RPMI8226 (cell line): ENCODE results near the gene ABCB1.
"Not testable (repeated sequence)": the region's sequence is repeated elsewhere in the genome, so short reads cannot be mapped to it uniquely, and the experiment has no call there.

Experiments
- DNase-seq: peaks from one replicate; pipeline ENCODE4 v3.0.0-alpha.2; 2015

The ABCB1 gene

GRCh38 chr7:87574630-87575029 is 26.1 kb downstream of the ABCB1 start:
- DNase-seq, result no peak

- DNase-seq, result not testable (repeated sequence)
Observed at GRCh38 chr7:87572513-87572912, 28.2 kb downstream of the ABCB1 start.

GRCh38 chr7:87570178-87570577 is 30.5 kb downstream of the ABCB1 start:
- DNase-seq, result no peak

- DNase-seq, result no peak
Observed at GRCh38 chr7:87567052-87567451, 33.6 kb downstream of the ABCB1 start.

GRCh38 chr7:87566311-87566900 is 34.3 kb downstream of the ABCB1 start:
- DNase-seq, result no peak

GRCh38 chr7:87565877-87566276 is 34.8 kb downstream of the ABCB1 start:
- DNase-seq, result no peak

GRCh38 chr7:87564296-87564963 is 36.3 kb downstream of the ABCB1 start:
- DNase-seq, result peak; percentile 54

- DNase-seq, result no peak
Observed at GRCh38 chr7:87561702-87562101, 39.0 kb downstream of the ABCB1 start.

GRCh38 chr7:87561102-87561501 is 39.6 kb downstream of the ABCB1 start:
- no peak for DNase-seq

GRCh38 chr7:87552351-87552900 is 48.3 kb downstream of the ABCB1 start:
- DNase-seq, result no peak

GRCh38 chr7:87548123-87548919 is 52.4 kb downstream of the ABCB1 start:
- no peak for DNase-seq

GRCh38 chr7:87545760-87546159 is 54.9 kb downstream of the ABCB1 start:
- no peak for DNase-seq

GRCh38 chr7:87543623-87544022 is 57.1 kb downstream of the ABCB1 start:
- no peak for DNase-seq

- no peak for DNase-seq
Observed at GRCh38 chr7:87541648-87542047, 59.0 kb downstream of the ABCB1 start.

GRCh38 chr7:87538052-87538451 is 62.6 kb downstream of the ABCB1 start:
- DNase-seq, result no peak

GRCh38 chr7:87534072-87534471 is 66.6 kb downstream of the ABCB1 start:
- DNase-seq, result no peak

GRCh38 chr7:87530126-87530525 is 70.6 kb downstream of the ABCB1 start:
- no peak for DNase-seq

- DNase-seq, result no peak
Observed at GRCh38 chr7:87528730-87529129, 72.0 kb downstream of the ABCB1 start.

GRCh38 chr7:87518735-87519134 is 81.9 kb downstream of the ABCB1 start:
- DNase-seq, result no peak

GRCh38 chr7:87517891-87518290 is 82.8 kb downstream of the ABCB1 start:
- no peak for DNase-seq

GRCh38 chr7:87517136-87517815 is 83.4 kb downstream of the ABCB1 start:
- DNase-seq, result no peak

GRCh38 chr7:87513735-87514335 is 86.8 kb downstream of the ABCB1 start:
- DNase-seq, result no peak

GRCh38 chr7:87512906-87513305 is 87.8 kb downstream of the ABCB1 start:
- DNase-seq, result no peak
